Measurements from ENCODE around the gene GDPD3. TPM values are rescaled to one million over a fixed set of nuclear protein-coding genes. Genes with fewer than 3 reads are reported as not detected.

GDPD3 gene
- total and polyA plus RNA-seq, 2 of the 13 experiments (the other 11 are each of a cell fraction or from before 2014, with no cell fraction given), result 18.7 to 20.6 TPM

- TF ChIP-seq MZF1 (CRISPR knock-in tag; IDR thresholded peaks at IDR 0.05; ENCODE audit: borderline replicate concordance), result no peak
- TF ChIP-seq ZNF335 (CRISPR knock-in tag; IDR thresholded peaks at IDR 0.05), result no peak
- TF ChIP-seq, protein P1, sequence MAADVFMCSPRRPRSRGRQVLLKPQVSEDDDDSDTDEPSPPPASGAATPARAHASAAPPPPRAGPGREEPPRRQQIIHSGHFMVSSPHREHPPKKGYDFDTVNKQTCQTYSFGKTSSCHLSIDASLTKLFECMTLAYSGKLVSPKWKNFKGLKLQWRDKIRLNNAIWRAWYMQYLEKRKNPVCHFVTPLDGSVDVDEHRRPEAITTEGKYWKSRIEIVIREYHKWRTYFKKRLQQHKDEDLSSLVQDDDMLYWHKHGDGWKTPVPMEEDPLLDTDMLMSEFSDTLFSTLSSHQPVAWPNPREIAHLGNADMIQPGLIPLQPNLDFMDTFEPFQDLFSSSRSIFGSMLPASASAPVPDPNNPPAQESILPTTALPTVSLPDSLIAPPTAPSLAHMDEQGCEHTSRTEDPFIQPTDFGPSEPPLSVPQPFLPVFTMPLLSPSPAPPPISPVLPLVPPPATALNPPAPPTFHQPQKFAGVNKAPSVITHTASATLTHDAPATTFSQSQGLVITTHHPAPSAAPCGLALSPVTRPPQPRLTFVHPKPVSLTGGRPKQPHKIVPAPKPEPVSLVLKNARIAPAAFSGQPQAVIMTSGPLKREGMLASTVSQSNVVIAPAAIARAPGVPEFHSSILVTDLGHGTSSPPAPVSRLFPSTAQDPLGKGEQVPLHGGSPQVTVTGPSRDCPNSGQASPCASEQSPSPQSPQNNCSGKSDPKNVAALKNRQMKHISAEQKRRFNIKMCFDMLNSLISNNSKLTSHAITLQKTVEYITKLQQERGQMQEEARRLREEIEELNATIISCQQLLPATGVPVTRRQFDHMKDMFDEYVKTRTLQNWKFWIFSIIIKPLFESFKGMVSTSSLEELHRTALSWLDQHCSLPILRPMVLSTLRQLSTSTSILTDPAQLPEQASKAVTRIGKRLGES (CRISPR knock-in tag; IDR thresholded peaks at IDR 0.05; ENCODE audit: borderline replicate concordance), result peak; percentile 73; the same call in 1 of the 2 replicates
- TF ChIP-seq CEBPG (CRISPR knock-in tag; IDR thresholded peaks at IDR 0.05), result no peak; the same call in 1 of the 2 replicates
- TF ChIP-seq ZNF724P (CRISPR knock-in tag; IDR thresholded peaks at IDR 0.05; ENCODE audit: borderline replicate concordance), result no peak; the same call in 1 of the 2 replicates
- TF ChIP-seq SPEN (CRISPR knock-in tag; IDR thresholded peaks at IDR 0.05; ENCODE audit: low read depth), result peak; percentile 66
- peak; percentile 34; the same call in 1 of the 2 replicates for TF ChIP-seq ZC3H4 (CRISPR knock-in tag; IDR thresholded peaks at IDR 0.05; ENCODE audit: borderline replicate concordance)
- TF ChIP-seq SP1 (IDR thresholded peaks at IDR 0.05), result no peak
- TF ChIP-seq SP1 (CRISPR knock-in tag; IDR thresholded peaks at IDR 0.05), result peak; percentile 18; the same call in 1 of the 2 replicates
- TF ChIP-seq NFE2 (CRISPR knock-in tag; IDR thresholded peaks at IDR 0.05), result no peak
- no peak for TF ChIP-seq ZNF644 (CRISPR knock-in tag; IDR thresholded peaks at IDR 0.05; ENCODE audit: low read depth)
- TF ChIP-seq ZNF598 (CRISPR knock-in tag; IDR thresholded peaks at IDR 0.05; ENCODE audit: borderline replicate concordance), result peak; percentile 82; the same call in 1 of the 2 replicates
- TF ChIP-seq NCOA2 (CRISPR knock-in tag; IDR thresholded peaks at IDR 0.05), result peak; percentile 50; the same call in 1 of the 2 replicates
- peak; percentile 19; the same call in 1 of the 2 replicates for TF ChIP-seq ZNF225 (CRISPR knock-in tag; IDR thresholded peaks at IDR 0.05)
- TF ChIP-seq ZNF205 (CRISPR knock-in tag; IDR thresholded peaks at IDR 0.05), result peak; percentile 54; the same call in 1 of the 2 replicates
- no peak for TF ChIP-seq ZNF484 (CRISPR knock-in tag; IDR thresholded peaks at IDR 0.05; ENCODE audit: borderline replicate concordance, low read depth)
- 0 out of 2 replicates have a peak, but pooled peaks have one; percentile 5 for TF ChIP-seq TOPORS (CRISPR knock-in tag; IDR thresholded peaks at IDR 0.05)
- no peak for TF ChIP-seq PRMT3 (CRISPR knock-in tag; IDR thresholded peaks at IDR 0.05; ENCODE audit: borderline replicate concordance, low read depth)
- no peak for TF ChIP-seq MBD4 (IDR thresholded peaks at IDR 0.05; ENCODE audit: borderline replicate concordance, low read length)
- TF ChIP-seq DBP (CRISPR knock-in tag; IDR thresholded peaks at IDR 0.05; ENCODE audit: not compliant biosample characterization), result no peak
- TF ChIP-seq IKZF1 (IDR thresholded peaks at IDR 0.05), result no peak
- no peak for TF ChIP-seq GLMP (CRISPR knock-in tag; IDR thresholded peaks at IDR 0.05; ENCODE audit: borderline replicate concordance)
- no peak for TF ChIP-seq ASH2L (IDR thresholded peaks at IDR 0.05; ENCODE audit: insufficient read length, low read depth, low read length)
- no peak for TF ChIP-seq ZNF496 (CRISPR knock-in tag; IDR thresholded peaks at IDR 0.05; ENCODE audit: insufficient replicate concordance)
- TF ChIP-seq ZNF383 (CRISPR knock-in tag; IDR thresholded peaks at IDR 0.05; ENCODE audit: borderline replicate concordance), result no peak
- TF ChIP-seq FOXJ3 (CRISPR knock-in tag; IDR thresholded peaks at IDR 0.05; ENCODE audit: borderline replicate concordance), result no peak; the same call in 1 of the 2 replicates
These were observed 21.6 kb downstream of the GDPD3 start, which contains the start of gene TBX6 (continued) for GRCh38 chr16:30091474-30092372.

All from HepG2 (cell line).